ENCODE data around the gene GCDH. TPM values are rescaled to one million over a fixed set of nuclear protein-coding genes. Genes with fewer than 3 reads are reported as not detected.

The GCDH gene
- total and polyA plus RNA-seq, 8 donors = 6.3 to 27.1 (median 15.4) TPM

DNA sequence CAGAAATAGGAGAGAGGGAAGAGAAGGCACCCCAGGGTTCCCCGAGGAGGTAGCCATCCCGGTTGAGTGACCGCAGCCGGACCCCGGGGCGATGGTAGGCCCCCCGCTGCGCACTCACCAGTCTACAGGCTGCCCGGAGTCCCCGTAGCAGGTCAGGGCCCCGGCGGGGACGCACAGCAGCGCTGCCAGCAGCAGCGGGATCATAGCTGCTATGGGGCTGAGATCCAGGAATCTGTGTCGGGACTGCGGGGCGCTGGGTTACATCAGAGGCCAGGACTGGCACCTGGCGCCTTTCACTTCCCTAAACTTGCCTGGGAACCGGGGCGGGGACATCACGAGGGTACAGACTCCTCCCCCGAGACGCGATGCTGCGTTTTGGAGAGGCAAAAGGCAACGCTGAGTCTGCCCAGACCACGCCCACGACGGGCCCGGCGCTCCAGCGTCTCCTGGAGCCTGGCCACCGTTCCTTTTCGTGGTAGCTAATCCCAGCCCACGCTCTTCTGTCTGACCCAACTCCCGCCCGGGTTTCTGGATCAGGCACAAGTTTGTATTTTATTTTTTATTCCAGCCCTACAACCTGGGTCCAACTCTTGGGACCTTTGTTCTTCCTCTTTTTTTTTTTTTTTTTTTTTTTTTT is 9.7 kb upstream of the GCDH start, which contains the start of gene DNASE2:
Gene DNASE2 (minus strand): TSS at position 278 of the 637 bp plus-strand sequence. CDS start 74 bp downstream, at position 204.
- intact Hi-C loops (cut with DNase I) = no loop called here
- DNase-seq = peak; percentile 94 to 99 (median 98)
- WGBS, 2 donors = 0% methylated on average over 38 of the region's 38 CpGs
- H3K4me1 ChIP-seq = no peaks in the 10 kb centered on the region
- H3K9me3 ChIP-seq = no peaks in the 10 kb centered on the region
- FAIRE-seq = peak; percentile 73
- TF ChIP-seq, protein P1, sequence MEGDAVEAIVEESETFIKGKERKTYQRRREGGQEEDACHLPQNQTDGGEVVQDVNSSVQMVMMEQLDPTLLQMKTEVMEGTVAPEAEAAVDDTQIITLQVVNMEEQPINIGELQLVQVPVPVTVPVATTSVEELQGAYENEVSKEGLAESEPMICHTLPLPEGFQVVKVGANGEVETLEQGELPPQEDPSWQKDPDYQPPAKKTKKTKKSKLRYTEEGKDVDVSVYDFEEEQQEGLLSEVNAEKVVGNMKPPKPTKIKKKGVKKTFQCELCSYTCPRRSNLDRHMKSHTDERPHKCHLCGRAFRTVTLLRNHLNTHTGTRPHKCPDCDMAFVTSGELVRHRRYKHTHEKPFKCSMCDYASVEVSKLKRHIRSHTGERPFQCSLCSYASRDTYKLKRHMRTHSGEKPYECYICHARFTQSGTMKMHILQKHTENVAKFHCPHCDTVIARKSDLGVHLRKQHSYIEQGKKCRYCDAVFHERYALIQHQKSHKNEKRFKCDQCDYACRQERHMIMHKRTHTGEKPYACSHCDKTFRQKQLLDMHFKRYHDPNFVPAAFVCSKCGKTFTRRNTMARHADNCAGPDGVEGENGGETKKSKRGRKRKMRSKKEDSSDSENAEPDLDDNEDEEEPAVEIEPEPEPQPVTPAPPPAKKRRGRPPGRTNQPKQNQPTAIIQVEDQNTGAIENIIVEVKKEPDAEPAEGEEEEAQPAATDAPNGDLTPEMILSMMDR (IDR thresholded peaks at IDR 0.05) = no peak
- no peaks in the 10 kb centered on the region for H3K27me3 ChIP-seq
- ATAC-seq = peak; percentile 84 to 90 (median 88)
- H3K36me3 ChIP-seq = peaks cover 0 to 8% (median 0%) of the 10 kb centered on the region in 3 donors
- peak within 1 kb of the TSS; percentile 85 to 94 (median 88) for H3K27ac ChIP-seq
- peak within 1 kb of the TSS; percentile 51 to 74 (median 60) for H3K4me3 ChIP-seq

DNA sequence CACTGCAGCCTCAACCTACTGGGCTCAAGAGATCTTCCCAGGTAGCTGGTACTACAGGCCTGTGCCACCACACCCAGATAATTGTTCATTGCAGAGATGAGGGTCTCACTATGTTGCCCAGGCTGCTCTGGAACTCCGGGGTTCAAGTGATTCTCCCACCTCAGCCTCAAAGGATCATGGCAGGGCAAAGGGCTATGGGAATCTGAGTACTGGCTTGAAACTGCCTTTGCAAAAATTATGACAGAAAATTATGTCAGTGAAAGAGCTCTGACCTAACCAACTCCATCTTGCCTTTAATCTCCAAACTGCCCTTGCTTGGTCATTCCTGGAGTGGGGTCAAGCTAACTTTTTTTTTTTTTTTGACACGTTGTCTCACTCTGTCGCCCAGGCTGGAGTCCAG is 8.4 kb upstream of the GCDH start:
- DNase-seq (no peak), FAIRE-seq (no peak), ATAC-seq (no peak)
- Histone ChIP-seq H3K27me3 (no peaks in the 10 kb centered on the region), H3K36me3 (peaks cover 0 to 4% (median 0%) of the 10 kb centered on the region in 3 donors), H3K27ac (peak overlapping the region in 1 of 4 donors; percentile 9), H3K4me1 (no peaks in the 10 kb centered on the region), H3K4me3 (no peak overlapping the region), H3K9me3 (no peaks in the 10 kb centered on the region)
- TF ChIP-seq, protein P1 (IDR thresholded peaks at IDR 0.05) = no peak
- intact Hi-C loops (cut with DNase I) = no loop called here
- 82 to 96% methylated on average over 3 of the region's 3 CpGs for WGBS, 2 donors

GRCh38 chr19:12884202-12884601 is 6.8 kb upstream of the GCDH start:
- Histone ChIP-seq H3K4me3 (no peak overlapping the region), H3K27ac (no peak overlapping the region), H3K27me3 (no peaks in the 10 kb centered on the region), H3K9me3 (no peaks in the 10 kb centered on the region), H3K36me3 (no peaks in the 10 kb centered on the region), H3K4me1 (no peaks in the 10 kb centered on the region)
- WGBS, 2 donors = 97% methylated on average over 3 of the region's 3 CpGs
- no peak for DNase-seq
- intact Hi-C loops (cut with DNase I) = no loop called here
- ATAC-seq = no peak
- FAIRE-seq = no peak
- TF ChIP-seq, protein P1 (IDR thresholded peaks at IDR 0.05) = no peak

DNA sequence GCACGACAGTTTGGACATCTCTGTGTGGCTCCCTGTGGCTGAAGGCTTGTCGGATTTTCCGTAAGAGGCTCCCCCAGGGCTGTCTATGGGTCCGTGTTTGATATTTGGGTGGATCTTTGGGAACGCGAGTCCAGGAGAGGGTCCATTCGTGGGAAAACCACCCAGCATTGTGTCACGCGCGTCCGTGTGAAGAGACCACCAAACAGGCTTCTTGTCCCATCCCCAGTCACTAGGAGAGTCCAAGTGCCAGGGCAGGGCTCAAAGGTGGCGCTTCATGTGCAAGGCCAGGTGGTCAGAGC is 6.4 kb upstream of the GCDH start:
- DNase-seq (no peak), FAIRE-seq (no peak), ATAC-seq (no peak)
- WGBS, 2 donors = 67 to 78% methylated on average over 12 of the region's 12 CpGs
- Histone ChIP-seq H3K4me1 (no peaks in the 10 kb centered on the region), H3K36me3 (no peaks in the 10 kb centered on the region), H3K27me3 (no peaks in the 10 kb centered on the region), H3K9me3 (no peaks in the 10 kb centered on the region), H3K4me3 (peak overlapping the region in 1 of 4 donors; percentile 51), H3K27ac (peak overlapping the region in 2 of 4 donors; percentile 43 to 46)
- TF ChIP-seq, protein P1 (IDR thresholded peaks at IDR 0.05) = no peak
- intact Hi-C loops (cut with DNase I) = no loop called here
